Measurements from ENCODE around the gene ZNF213. TPM values are rescaled to one million over a fixed set of nuclear protein-coding genes. Genes with fewer than 3 reads are reported as not detected.
A peak's percentile ranks its signal among the peaks of the same experiment; 100 is the strongest.
"Not testable (repeated sequence)": the region's sequence is repeated elsewhere in the genome, so short reads cannot be mapped to it uniquely, and the experiment has no call there.

The ZNF213 gene
- polyA plus RNA-seq, 2 donors: 6.5 to 9.4 TPM

DNA sequence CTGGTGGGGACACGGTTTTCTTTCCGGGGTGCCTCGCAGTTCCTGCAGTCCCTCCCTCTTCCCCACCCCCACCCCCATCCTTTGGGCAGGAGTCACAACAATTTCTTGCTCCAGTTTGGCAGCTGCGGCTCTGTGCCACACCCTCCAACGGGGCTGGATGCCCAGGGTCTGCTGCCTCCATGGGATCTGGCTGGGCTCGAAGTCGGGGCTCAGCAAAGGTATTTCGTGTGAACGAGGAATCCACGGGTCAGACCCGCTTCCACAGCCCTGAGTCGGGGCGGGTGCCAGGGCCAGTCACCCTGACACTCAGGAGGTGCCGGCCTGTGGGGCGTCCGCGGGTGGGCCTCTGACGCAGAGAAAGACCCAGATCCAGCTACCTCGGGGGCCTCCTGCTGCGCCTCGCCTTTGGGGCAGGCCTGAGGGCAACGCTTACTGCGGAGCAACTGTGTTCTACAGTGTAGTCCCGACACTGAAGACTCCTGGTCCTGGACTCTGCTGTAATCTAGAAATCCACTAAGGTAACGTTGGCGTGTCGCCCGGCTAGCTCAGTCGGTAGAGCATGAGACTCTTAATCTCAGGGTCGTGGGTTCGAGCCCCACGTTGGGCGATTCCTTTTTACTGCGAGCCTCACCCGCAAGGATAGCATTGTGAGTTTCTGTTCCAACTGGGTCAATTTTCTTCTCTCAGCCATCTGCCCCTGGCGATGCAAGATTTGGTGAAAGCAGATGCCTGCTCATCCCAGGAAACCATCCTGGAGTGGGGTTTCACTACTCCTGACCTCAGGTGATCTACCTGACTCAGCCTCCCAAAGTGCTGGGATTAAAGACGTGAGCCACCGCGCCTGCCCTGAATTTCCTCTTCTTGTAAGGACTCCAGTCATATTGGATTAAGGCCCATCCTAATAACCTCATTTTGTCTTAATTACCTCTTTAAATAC is 40.6 kb downstream of the ZNF213 start:
- H3K9me3 ChIP-seq (ENCODE audit: control insufficient read depth in 2 of 2, insufficient read depth in 1 of 2, low read depth in 1 of 2, low read length in 1 of 2): no peaks in the 10 kb centered on the region
- H3K27me3 ChIP-seq (ENCODE audit: control insufficient read depth in 1 of 2, insufficient read depth in 2 of 2, low read length in 2 of 2): peaks cover 5 to 24% of the 10 kb centered on the region in 2 donors
- WGBS, 2 donors: 13 to 16% methylated on average over 39 of the region's 39 CpGs
- no peak overlapping the region for H3K27ac ChIP-seq (ENCODE audit: low read depth in 2 of 2, low read length in 1 of 2)
- no peak overlapping the region for H3K4me3 ChIP-seq (ENCODE audit: low read depth in 1 of 2, low read length in 2 of 2)
- no peaks in the 10 kb centered on the region for H3K36me3 ChIP-seq (ENCODE audit: control insufficient read depth in 2 of 2, insufficient read depth in 2 of 2, low read length in 1 of 2)
- peaks cover 7 to 11% of the 10 kb centered on the region in 2 donors for H3K4me1 ChIP-seq (ENCODE audit: control insufficient read depth in 2 of 2, insufficient read depth in 2 of 2, low read length in 1 of 2)

DNA sequence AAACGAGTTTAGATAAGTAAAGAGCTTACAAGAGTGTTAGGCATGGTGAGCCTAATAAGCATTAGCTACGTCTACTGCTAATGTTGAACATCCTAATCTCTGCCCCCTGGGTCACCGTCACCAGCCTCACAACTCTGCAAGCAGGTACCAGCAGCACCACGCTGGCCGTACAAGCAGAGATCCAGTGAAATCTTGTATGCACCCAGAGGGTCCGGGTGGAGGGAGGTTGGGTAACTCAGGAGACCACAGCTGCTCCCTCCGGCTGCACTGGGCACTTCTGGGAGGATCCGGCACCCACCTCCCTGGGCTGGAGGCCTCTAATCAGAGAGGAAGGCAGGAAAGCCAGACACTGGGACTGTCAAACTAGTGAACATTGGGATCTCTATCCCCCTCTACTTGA is 44.8 kb downstream of the ZNF213 start:
- Histone ChIP-seq H3K9me3 (ENCODE audit: control insufficient read depth in 2 of 2, insufficient read depth in 1 of 2, low read depth in 1 of 2, low read length in 1 of 2) (no peaks in the 10 kb centered on the region), H3K27me3 (ENCODE audit: control insufficient read depth in 1 of 2, insufficient read depth in 2 of 2, low read length in 2 of 2) (peaks cover 5 to 35% of the 10 kb centered on the region in 2 donors), H3K4me3 (ENCODE audit: low read depth in 1 of 2, low read length in 2 of 2) (no peak overlapping the region), H3K27ac (ENCODE audit: low read depth in 2 of 2, low read length in 1 of 2) (no peak overlapping the region), H3K36me3 (ENCODE audit: control insufficient read depth in 2 of 2, insufficient read depth in 2 of 2, low read length in 1 of 2) (no peaks in the 10 kb centered on the region), H3K4me1 (ENCODE audit: control insufficient read depth in 2 of 2, insufficient read depth in 2 of 2, low read length in 1 of 2) (peaks cover 7 to 8% of the 10 kb centered on the region in 2 donors)
- 74 to 77% methylated on average over 8 of the region's 8 CpGs for WGBS, 2 donors

DNA sequence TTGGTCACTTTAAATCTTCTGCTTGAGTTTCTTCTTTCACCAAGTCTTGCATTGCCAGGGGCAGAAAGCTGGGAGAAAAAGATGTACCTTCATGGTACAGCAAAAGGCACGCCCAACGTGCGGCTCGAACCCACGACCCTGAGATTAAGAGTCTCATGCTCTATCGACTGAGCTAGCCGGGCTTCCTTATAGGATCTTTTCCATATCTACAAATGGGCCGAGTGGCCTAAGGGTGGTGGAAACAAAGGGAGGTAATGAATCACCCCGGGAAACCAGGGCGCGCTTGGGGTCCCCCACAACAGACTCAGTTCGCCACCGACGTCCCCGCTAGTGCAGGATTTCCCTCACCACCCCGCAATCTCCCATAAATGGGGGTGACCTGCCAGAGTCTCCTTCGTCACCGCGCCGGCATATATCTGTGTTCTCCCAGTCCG is 45.6 kb downstream of the ZNF213 start:
- Histone ChIP-seq H3K27me3 (ENCODE audit: control insufficient read depth in 1 of 2, insufficient read depth in 2 of 2, low read length in 2 of 2) (peaks cover 5 to 30% of the 10 kb centered on the region in 2 donors), H3K4me1 (ENCODE audit: control insufficient read depth in 2 of 2, insufficient read depth in 2 of 2, low read length in 1 of 2) (peaks cover 3 to 8% of the 10 kb centered on the region in 2 donors), H3K4me3 (ENCODE audit: low read depth in 1 of 2, low read length in 2 of 2) (no peak overlapping the region), H3K9me3 (ENCODE audit: control insufficient read depth in 2 of 2, insufficient read depth in 1 of 2, low read depth in 1 of 2, low read length in 1 of 2) (no peaks in the 10 kb centered on the region), H3K36me3 (ENCODE audit: control insufficient read depth in 2 of 2, insufficient read depth in 2 of 2, low read length in 1 of 2) (no peaks in the 10 kb centered on the region), H3K27ac (ENCODE audit: low read depth in 2 of 2, low read length in 1 of 2) (no peak overlapping the region)
- 28 to 54% methylated on average over 21 of the region's 21 CpGs for WGBS, 2 donors

DNA sequence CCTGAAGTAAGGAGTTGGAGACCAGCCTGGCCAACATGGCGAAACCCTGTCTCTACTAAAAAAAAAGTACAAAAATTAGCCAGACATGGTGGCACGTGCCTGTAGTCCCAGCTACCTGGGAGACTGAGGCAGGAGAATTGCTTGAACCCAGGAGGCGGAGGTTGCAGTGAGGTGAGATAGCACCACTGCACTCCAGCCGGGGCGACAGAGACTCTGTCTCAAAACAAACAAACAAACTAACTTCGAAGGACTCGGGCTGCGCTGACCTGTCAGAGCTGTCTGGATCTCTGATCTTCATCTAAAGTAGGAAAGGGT is 47.4 kb downstream of the ZNF213 start:
- H3K9me3 ChIP-seq (ENCODE audit: control insufficient read depth in 2 of 2, insufficient read depth in 1 of 2, low read depth in 1 of 2, low read length in 1 of 2); H3K4me1 ChIP-seq (ENCODE audit: control insufficient read depth in 2 of 2, insufficient read depth in 2 of 2, low read length in 1 of 2); H3K36me3 ChIP-seq (ENCODE audit: control insufficient read depth in 2 of 2, insufficient read depth in 2 of 2, low read length in 1 of 2); H3K27ac ChIP-seq (ENCODE audit: low read depth in 2 of 2, low read length in 1 of 2): not testable (repeated sequence)
- peak overlapping the region in 1 of 2 donors; percentile 41 for H3K4me3 ChIP-seq (ENCODE audit: low read depth in 1 of 2, low read length in 2 of 2)
- WGBS, 2 donors: 39 to 41% methylated on average over 8 of the region's 8 CpGs
- peaks cover 5 to 30% of the 10 kb centered on the region in 2 donors for H3K27me3 ChIP-seq (ENCODE audit: control insufficient read depth in 1 of 2, insufficient read depth in 2 of 2, low read length in 2 of 2)

DNA sequence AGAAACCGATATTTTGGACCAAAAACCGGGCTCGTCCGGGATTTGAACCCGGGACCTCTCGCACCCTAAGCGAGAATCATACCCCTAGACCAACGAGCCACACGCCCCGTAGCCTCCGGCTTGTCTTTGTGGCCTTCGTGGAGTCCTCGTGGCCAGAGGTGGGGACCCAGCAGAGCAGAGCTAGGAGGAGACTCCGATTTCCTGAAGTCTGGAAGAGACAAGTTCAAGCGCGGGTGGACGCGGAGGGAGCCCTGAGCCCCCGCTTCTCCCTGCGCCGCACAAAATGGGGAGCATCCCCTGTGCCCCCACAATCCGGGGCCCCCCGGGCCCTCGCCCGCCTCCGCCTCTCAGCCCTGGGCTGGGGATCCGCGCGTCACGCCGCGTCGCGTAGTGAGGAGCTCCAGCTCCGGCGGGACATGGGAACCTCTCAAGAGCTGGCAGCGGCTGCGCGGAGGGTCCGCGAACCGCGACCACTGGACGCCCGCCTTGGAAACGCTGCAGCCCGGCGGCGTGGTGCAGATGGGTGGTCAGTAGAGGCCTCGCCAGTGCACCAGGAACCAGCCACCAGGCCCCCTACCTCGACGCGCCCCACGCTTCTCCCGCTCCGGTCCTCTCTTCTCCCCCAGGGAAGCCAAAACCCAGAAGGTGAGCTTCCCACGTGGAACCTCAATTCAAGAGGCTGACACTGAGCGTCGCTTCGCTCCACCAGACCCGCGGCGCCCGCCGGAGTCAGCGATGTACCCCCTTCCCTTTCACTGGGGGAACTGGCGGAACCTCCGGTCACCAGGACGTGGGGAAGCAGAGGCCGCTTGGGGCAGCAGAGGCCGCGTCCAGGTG is 48.0 kb downstream of the ZNF213 start:
- WGBS, 2 donors: 2% methylated on average over 71 to 72 of the region's 72 CpGs
- Histone ChIP-seq H3K36me3 (ENCODE audit: control insufficient read depth in 2 of 2, insufficient read depth in 2 of 2, low read length in 1 of 2) (no peaks in the 10 kb centered on the region), H3K27ac (ENCODE audit: low read depth in 2 of 2, low read length in 1 of 2) (no peak overlapping the region), H3K27me3 (ENCODE audit: control insufficient read depth in 1 of 2, insufficient read depth in 2 of 2, low read length in 2 of 2) (peaks cover 5 to 30% of the 10 kb centered on the region in 2 donors), H3K9me3 (ENCODE audit: control insufficient read depth in 2 of 2, insufficient read depth in 1 of 2, low read depth in 1 of 2, low read length in 1 of 2) (no peaks in the 10 kb centered on the region), H3K4me3 (ENCODE audit: low read depth in 1 of 2, low read length in 2 of 2) (peak overlapping the region; percentile 34 to 41), H3K4me1 (ENCODE audit: control insufficient read depth in 2 of 2, insufficient read depth in 2 of 2, low read length in 1 of 2) (peaks cover 2 to 8% of the 10 kb centered on the region in 2 donors)

DNA sequence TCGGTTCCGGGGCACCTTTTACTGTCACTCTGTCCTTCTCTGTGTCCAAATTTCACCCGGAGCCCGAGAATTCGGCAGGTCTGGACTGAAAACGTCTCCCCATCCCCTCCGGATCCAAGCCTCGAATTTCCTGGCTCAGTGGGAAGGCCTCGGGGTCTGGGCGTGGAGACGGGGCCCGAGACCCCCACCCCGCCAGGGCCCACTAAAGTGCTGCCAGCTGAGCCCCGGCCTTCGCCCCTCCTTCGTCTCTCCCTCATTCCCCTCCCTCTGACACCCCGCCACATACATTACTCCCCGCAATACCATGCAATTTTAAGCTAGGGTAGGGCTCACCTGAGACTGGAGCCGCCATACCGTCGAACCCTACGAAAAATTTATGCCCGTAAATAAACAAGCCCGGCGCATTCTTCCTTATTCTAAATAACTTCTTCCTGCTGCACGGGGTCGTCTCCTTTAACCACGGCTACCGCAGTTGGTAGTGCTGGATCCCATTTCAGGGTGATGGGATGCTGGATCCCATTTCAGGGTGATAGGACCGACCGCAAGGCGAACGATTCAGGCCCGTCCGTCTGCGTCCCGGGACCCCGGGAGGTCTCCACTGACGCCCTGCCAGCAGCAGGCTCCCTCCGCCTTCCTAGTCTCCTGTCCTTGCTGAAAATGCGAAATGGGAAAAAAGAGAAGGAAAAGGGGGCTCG is 48.8 kb downstream of the ZNF213 start:
- Histone ChIP-seq H3K36me3 (ENCODE audit: control insufficient read depth in 2 of 2, insufficient read depth in 2 of 2, low read length in 1 of 2) (no peaks in the 10 kb centered on the region), H3K27me3 (ENCODE audit: control insufficient read depth in 1 of 2, insufficient read depth in 2 of 2, low read length in 2 of 2) (peaks cover 5 to 35% of the 10 kb centered on the region in 2 donors), H3K27ac (ENCODE audit: low read depth in 2 of 2, low read length in 1 of 2) (no peak overlapping the region), H3K4me3 (ENCODE audit: low read depth in 1 of 2, low read length in 2 of 2) (peak overlapping the region; percentile 34 to 41), H3K9me3 (ENCODE audit: control insufficient read depth in 2 of 2, insufficient read depth in 1 of 2, low read depth in 1 of 2, low read length in 1 of 2) (peaks cover 0 to under 1% of the 10 kb centered on the region in 2 donors), H3K4me1 (ENCODE audit: control insufficient read depth in 2 of 2, insufficient read depth in 2 of 2, low read length in 1 of 2) (peaks cover 2 to 9% of the 10 kb centered on the region in 2 donors)
- 7 to 8% methylated on average over 42 of the region's 42 CpGs for WGBS, 2 donors

DNA sequence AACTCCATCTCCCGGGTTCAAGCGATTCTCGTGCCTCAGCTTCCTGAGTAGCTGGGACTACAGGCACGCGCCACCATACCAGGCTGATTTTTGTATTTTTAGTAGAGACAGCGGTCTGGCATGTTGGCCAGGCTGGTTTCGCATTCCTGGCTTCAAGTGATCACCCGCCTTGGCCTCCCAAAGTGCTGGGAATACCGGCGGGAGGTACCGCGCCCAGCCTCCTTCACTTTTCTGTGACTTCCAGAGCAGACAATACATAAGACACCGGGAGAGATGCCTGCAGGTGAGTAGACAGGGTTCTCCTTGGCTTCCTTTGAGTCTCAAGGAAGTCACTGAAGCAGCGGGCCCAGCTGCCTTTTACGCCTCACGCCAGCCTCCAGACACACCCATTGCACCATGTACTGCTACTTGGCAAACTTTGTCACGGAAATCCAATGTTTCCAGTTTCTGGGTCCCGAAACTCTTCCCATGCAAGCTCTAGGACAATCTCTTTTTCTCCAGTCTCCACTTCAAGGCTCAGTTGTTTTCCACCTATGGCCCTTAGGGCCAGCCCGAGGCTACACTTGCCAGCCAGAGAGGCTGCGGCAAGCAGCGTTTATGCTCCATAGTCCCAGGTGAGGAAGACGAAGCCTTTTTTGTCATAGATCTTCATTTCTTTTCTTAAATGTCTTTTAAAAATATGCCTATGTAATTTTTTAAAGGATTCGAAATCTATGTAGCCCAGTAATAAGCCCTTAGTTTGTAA is 52.3 kb downstream of the ZNF213 start:
- no peak overlapping the region for H3K27ac ChIP-seq (ENCODE audit: low read depth in 2 of 2, low read length in 1 of 2)
- peaks cover 0 to 10% of the 10 kb centered on the region in 2 donors for H3K9me3 ChIP-seq (ENCODE audit: control insufficient read depth in 2 of 2, insufficient read depth in 1 of 2, low read depth in 1 of 2, low read length in 1 of 2)
- peaks cover 2 to 16% of the 10 kb centered on the region in 2 donors for H3K4me1 ChIP-seq (ENCODE audit: control insufficient read depth in 2 of 2, insufficient read depth in 2 of 2, low read length in 1 of 2)
- 72% methylated on average over 23 of the region's 23 CpGs for WGBS, 2 donors
- H3K27me3 ChIP-seq (ENCODE audit: control insufficient read depth in 1 of 2, insufficient read depth in 2 of 2, low read length in 2 of 2): peaks cover 0 to 33% of the 10 kb centered on the region in 2 donors
- no peak overlapping the region for H3K4me3 ChIP-seq (ENCODE audit: low read depth in 1 of 2, low read length in 2 of 2)
- no peaks in the 10 kb centered on the region for H3K36me3 ChIP-seq (ENCODE audit: control insufficient read depth in 2 of 2, insufficient read depth in 2 of 2, low read length in 1 of 2)

DNA sequence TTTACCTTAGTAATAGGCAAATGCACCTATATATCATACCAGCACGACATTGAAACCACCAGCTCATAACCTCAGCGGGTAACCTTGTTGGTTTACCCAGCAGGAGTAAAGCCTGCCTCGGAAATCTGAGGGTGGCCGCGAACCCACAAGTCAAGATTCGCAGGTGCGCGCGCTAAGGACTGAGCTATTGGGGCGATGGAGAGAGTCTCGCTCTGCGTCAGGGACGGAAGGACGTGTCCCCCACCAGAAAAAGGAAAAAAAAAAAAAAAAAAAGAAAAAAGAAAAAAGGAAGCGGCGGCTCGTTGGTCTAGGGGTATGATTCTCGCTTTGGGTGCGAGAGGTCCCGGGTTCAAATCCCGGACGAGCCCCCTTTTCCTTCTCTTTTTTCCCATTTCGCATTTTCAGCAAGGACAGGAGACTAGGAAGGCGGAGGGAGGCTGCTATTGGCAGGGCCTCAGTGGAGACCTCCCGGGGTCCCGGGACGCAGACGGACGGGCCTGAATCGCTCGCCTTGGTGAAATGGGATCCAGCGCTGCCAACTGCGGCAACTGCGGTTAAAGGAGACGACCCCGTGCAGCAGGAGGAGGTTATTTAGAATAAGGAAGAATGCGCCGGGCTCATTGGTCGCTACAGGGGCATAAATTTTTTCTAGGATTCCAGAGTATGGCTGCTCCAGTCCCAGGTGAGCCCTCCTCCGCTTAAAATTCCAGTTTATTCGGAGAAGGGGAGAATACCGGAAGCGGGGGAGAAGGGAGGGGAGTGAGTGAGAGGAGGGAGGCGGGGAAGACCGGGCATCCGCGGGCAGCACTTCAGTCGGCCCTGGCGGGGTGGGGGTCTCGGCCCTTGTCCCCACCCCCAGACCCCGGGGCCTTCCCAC is 53.2 kb downstream of the ZNF213 start, which contains the start of gene OR1F1:
Gene OR1F1 (plus strand): TSS at position 407 of the 877 bp plus-strand sequence.
- WGBS, 2 donors: 2 to 4% methylated on average over 41 to 51 of the region's 51 CpGs
- Histone ChIP-seq H3K27me3 (ENCODE audit: control insufficient read depth in 1 of 2, insufficient read depth in 2 of 2, low read length in 2 of 2) (peaks cover 0 to 29% of the 10 kb centered on the region in 2 donors), H3K4me1 (ENCODE audit: control insufficient read depth in 2 of 2, insufficient read depth in 2 of 2, low read length in 1 of 2) (peaks cover 0 to 13% of the 10 kb centered on the region in 2 donors), H3K27ac (ENCODE audit: low read depth in 2 of 2, low read length in 1 of 2) (no peak within 1 kb of the TSS), H3K9me3 (ENCODE audit: control insufficient read depth in 2 of 2, insufficient read depth in 1 of 2, low read depth in 1 of 2, low read length in 1 of 2) (peaks cover 0 to 13% of the 10 kb centered on the region in 2 donors), H3K4me3 (ENCODE audit: low read depth in 1 of 2, low read length in 2 of 2) (peak within 1 kb of the TSS in 1 of 2 donors; percentile 35), H3K36me3 (ENCODE audit: control insufficient read depth in 2 of 2, insufficient read depth in 2 of 2, low read length in 1 of 2) (no peaks in the 10 kb centered on the region)

Data from esophagus (tissue), 2 donors.